Ishikawa (cell line): ENCODE results near the gene NEU3.

Source experiments
- EP300 ChIP-seq: IDR thresholded peaks from 2 replicates; pipeline ENCODE4 v1.6.1; 2012; ENCODE audit warnings: borderline replicate concordance
- YY1 ChIP-seq: IDR thresholded peaks from 2 replicates; pipeline ENCODE4 v1.6.1; 2012; ENCODE audit warnings: low read depth
- TF ChIP-seq, protein P1 (sequence below): IDR thresholded peaks from 2 replicates; pipeline ENCODE4 v1.6.1; 2012
- TF ChIP-seq, protein P2 (sequence below): IDR thresholded peaks from 2 replicates; pipeline ENCODE4 v1.6.1; 2012; ENCODE audit warnings: low read depth, mild to moderate bottlenecking

DNA sequence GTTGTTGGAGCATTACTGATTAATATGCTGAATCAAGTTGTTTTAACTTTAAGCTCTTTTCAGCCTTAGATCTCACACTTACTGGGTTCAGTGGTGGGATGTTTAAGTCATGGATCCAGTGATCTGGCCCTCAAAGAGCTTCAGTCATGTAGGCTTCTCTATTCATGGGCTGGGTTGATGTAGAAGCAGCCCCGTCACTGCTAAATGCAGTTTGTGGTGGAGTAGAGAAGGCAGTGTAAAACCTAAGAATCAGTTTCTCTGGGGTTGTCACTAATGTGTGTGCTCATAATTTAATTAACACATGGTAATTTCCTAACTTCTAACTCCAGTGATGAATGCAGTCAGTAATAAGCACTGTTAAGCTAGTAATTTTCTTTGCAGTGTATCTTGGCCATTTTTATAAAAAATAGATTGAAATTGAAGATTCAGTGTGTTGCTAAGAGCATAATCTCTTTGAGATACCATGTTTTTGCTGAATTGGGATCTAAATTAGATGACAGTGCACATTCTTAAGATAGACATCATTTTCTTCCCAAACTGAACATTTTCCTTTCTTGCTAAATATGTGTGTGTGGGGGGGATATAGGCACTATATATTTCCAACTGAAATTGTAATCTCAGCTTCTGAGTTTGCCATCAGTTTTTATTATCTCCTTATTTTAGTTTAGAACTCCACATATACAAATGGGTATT, 30.6 kb upstream of the NEU3 start:
- TF ChIP-seq, protein P1, sequence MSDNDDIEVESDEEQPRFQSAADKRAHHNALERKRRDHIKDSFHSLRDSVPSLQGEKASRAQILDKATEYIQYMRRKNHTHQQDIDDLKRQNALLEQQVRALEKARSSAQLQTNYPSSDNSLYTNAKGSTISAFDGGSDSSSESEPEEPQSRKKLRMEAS = no peak
- TF ChIP-seq EP300 (no peak), YY1 (no peak)
- TF ChIP-seq, protein P2, sequence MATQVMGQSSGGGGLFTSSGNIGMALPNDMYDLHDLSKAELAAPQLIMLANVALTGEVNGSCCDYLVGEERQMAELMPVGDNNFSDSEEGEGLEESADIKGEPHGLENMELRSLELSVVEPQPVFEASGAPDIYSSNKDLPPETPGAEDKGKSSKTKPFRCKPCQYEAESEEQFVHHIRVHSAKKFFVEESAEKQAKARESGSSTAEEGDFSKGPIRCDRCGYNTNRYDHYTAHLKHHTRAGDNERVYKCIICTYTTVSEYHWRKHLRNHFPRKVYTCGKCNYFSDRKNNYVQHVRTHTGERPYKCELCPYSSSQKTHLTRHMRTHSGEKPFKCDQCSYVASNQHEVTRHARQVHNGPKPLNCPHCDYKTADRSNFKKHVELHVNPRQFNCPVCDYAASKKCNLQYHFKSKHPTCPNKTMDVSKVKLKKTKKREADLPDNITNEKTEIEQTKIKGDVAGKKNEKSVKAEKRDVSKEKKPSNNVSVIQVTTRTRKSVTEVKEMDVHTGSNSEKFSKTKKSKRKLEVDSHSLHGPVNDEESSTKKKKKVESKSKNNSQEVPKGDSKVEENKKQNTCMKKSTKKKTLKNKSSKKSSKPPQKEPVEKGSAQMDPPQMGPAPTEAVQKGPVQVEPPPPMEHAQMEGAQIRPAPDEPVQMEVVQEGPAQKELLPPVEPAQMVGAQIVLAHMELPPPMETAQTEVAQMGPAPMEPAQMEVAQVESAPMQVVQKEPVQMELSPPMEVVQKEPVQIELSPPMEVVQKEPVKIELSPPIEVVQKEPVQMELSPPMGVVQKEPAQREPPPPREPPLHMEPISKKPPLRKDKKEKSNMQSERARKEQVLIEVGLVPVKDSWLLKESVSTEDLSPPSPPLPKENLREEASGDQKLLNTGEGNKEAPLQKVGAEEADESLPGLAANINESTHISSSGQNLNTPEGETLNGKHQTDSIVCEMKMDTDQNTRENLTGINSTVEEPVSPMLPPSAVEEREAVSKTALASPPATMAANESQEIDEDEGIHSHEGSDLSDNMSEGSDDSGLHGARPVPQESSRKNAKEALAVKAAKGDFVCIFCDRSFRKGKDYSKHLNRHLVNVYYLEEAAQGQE = no peak
